HEK293T (cell line): Measurements from ENCODE around the gene EHD4.

Experiments used
- CTCF ChIA-PET: fragments of 350-600 bp; formaldehyde crosslinking; extraction: SDS; loops from one replicate; lab custom pipeline; 2021; ENCODE audit warnings: antibody characterized with exemption, inconsistent platforms; lab: Yijun Ruan, JAX
- POLR2A ChIA-PET: fragments of 350-600 bp; formaldehyde crosslinking; extraction: SDS; loops from one replicate; lab custom pipeline; 2020; ENCODE audit warnings: antibody characterized with exemption, inconsistent platforms; lab: Yijun Ruan, JAX
- DNase-seq: peaks from one replicate; pipeline ENCODE4 v3.0.0; 2012; ENCODE audit warnings: mixed read lengths; ENCODE audit errors: extremely low spot score
- ARNT ChIP-seq: fragments of 450-650 bp; IDR thresholded peaks from 2 replicates; pipeline ENCODE4 v1.6.1; 2017; ENCODE audit warnings: mild to moderate bottlenecking
- BHLHE40 ChIP-seq: fragments of 450-650 bp; IDR thresholded peaks from 2 replicates; pipeline ENCODE4 v1.6.1; 2016; ENCODE audit warnings: mild to moderate bottlenecking, moderate library complexity, borderline replicate concordance
- CTBP1 ChIP-seq: fragments of 450-650 bp; IDR thresholded peaks from 2 replicates; pipeline ENCODE4 v1.6.1; 2016; ENCODE audit warnings: borderline replicate concordance
- ELF4 ChIP-seq: fragments of 450-650 bp; IDR thresholded peaks from 2 replicates; pipeline ENCODE4 v1.6.1; 2017; ENCODE audit warnings: antibody characterized with exemption
- FOXA1 ChIP-seq: fragments of 450-650 bp; IDR thresholded peaks from 2 replicates; pipeline ENCODE4 v1.6.1; 2016; ENCODE audit warnings: mild to moderate bottlenecking
- FOXK2 ChIP-seq: fragments of 450-650 bp; IDR thresholded peaks from 2 replicates; pipeline ENCODE4 v1.6.1; 2016; ENCODE audit warnings: mild to moderate bottlenecking
- FOXM1 ChIP-seq: fragments of 450-650 bp; IDR thresholded peaks from 2 replicates; pipeline ENCODE4 v1.6.1; 2017; ENCODE audit warnings: mild to moderate bottlenecking, borderline replicate concordance
- HDGF ChIP-seq: fragments of 450-650 bp; IDR thresholded peaks from 2 replicates; pipeline ENCODE4 v1.6.1; 2017; ENCODE audit warnings: antibody characterized with exemption, borderline replicate concordance
- L3MBTL2 ChIP-seq: fragments of 450-650 bp; conservative IDR thresholded peaks from 2 replicates; pipeline ENCODE4 v1.6.1; 2016; ENCODE audit warnings: mild to moderate bottlenecking
- LEF1 ChIP-seq: fragments of 450-650 bp; IDR thresholded peaks from 2 replicates; pipeline ENCODE4 v1.6.1; 2017; ENCODE audit warnings: mild to moderate bottlenecking, borderline replicate concordance
- NFRKB ChIP-seq: fragments of 450-650 bp; IDR thresholded peaks from 2 replicates; pipeline ENCODE4 v1.6.1; 2016; ENCODE audit warnings: mild to moderate bottlenecking, moderate library complexity
- PKNOX1 ChIP-seq: fragments of 450-650 bp; IDR thresholded peaks from 2 replicates; pipeline ENCODE4 v1.6.1; 2016
- SP1 ChIP-seq: fragments of 450-650 bp; IDR thresholded peaks from 2 replicates; pipeline ENCODE4 v1.6.1; 2017
- SUZ12 ChIP-seq: fragments of 450-650 bp; IDR thresholded peaks from 2 replicates; pipeline ENCODE4 v1.6.1; 2016; ENCODE audit warnings: mild to moderate bottlenecking
- TARDBP ChIP-seq: fragments of 450-650 bp; IDR thresholded peaks from 2 replicates; pipeline ENCODE4 v1.6.1; 2016
- ZNF384 ChIP-seq: fragments of 450-650 bp; IDR thresholded peaks from 2 replicates; pipeline ENCODE4 v1.6.1; 2016

The EHD4 gene

GRCh38 chr15:41961595-41962202 is 10.7 kb downstream of the EHD4 start:
- ChIA-PET POLR2A (interaction anchor here (1.0 to 1.2 kb wide), 2 partner anchors 9 to 11 kb away, joined by 3 to 7 read pairs; partner anchors contain the start of gene EHD4), CTCF (no interaction called here)
- no peak for DNase-seq
- TF ChIP-seq CTBP1 (no peak), HDGF (no peak), SUZ12 (no peak), ELF4 (no peak), NFRKB (no peak), L3MBTL2 (no peak), PKNOX1 (no peak), FOXM1 (no peak), FOXA1 (no peak), ARNT (no peak), ZNF384 (no peak), SP1 (no peak), FOXK2 (no peak), LEF1 (no peak), BHLHE40 (no peak), TARDBP (no peak)

- CTCF ChIA-PET, result no interaction called here
- POLR2A ChIA-PET, result interaction anchor here (1.2 kb wide), 1 partner anchor 11 kb away, joined by 7 read pairs; the partner anchor contains the start of gene EHD4
- no peak for DNase-seq
- TF ChIP-seq TARDBP (no peak), FOXM1 (no peak), FOXK2 (no peak), NFRKB (no peak), HDGF (no peak), SUZ12 (no peak), LEF1 (no peak), BHLHE40 (no peak), ARNT (no peak), CTBP1 (no peak), L3MBTL2 (no peak), ELF4 (no peak)
These were observed 11.3 kb downstream of the EHD4 start for GRCh38 chr15:41961001-41961518.

DNA sequence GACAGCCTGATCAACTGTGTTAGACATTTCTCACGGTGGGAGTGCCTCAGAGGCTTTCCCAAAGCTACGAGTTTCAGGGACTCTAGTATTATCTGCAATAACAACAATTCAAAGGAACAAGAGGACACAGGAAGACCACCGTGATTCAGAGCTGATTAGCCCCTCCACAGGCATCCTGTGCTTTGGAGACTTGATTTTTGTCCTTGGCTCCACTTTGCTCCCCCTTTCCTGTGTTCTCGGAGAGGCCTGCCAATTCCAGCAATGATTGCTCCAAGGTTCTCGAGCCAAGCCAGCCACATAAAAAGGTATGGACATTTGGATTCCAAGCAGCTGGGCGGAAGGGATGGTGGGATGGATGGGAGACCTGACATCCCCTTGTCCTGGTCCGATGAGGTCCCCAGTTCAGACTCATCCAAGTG is 14.3 kb downstream of the EHD4 start:
- POLR2A ChIA-PET, result interaction anchor here (0.6 kb wide), 1 partner anchor 13 kb away, joined by 3 read pairs; no protein-coding TSS in a partner anchor
- no peak for TF ChIP-seq PKNOX1
- no peak for TF ChIP-seq SUZ12
- TF ChIP-seq SP1, result no peak
- TF ChIP-seq LEF1, result no peak
- DNase-seq, result no peak
- CTCF ChIA-PET, result interaction anchor here (0.7 kb wide), 1 partner anchor 941 kb away, joined by 3 read pairs; no protein-coding TSS in a partner anchor

DNA sequence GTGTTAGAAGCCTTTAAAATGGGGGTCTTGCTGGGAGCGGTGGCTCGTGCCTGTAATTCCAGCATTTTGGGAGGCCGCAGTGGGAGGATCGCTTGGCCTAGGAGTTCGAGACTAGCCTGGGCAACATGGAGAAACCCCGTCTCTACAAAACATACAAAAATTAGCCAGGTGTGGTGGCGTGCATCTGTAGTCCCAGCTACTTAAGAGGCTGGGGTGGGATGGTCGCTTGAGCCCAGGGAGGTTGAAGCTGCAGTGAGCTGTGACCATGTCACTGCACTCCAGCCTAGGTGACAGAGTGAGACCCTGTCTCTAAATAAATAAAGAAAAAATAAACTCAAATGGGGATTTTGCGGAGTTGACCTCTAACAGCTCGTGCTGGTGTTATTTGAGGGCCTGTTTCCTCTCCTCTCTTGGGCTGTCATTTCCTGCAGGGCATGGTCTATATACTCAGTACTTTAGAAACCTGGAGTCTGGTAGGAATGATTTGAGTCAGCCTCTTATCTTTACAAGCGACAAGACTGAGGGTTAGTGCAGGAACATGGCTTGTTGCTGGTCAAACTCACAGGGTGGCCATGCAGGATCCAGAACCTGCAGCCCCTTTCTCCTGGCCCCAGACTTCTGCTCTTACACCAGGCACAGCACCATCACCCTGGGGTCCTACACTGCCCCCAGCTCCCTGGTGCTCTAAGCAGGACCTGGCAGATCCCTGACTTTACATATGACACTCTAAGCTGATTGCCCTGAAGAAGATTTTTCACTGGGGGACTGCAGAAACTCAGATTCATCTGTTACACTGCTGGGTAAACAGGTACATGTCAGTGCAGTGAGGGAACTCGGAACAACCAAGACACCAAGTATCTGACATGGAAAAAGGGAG is 15.1 kb downstream of the EHD4 start:
- POLR2A ChIA-PET, result no interaction called here
- DNase-seq, result no peak
- TF ChIP-seq HDGF (no peak), TARDBP (no peak), ARNT (no peak), PKNOX1 (no peak)
- CTCF ChIA-PET, result interaction anchor here (0.7 to 1.6 kb wide), 4 partner anchors 9 to 688 kb away, joined by 3 to 4 read pairs (median 3); partner anchors contain the start of gene EHD4

DNA sequence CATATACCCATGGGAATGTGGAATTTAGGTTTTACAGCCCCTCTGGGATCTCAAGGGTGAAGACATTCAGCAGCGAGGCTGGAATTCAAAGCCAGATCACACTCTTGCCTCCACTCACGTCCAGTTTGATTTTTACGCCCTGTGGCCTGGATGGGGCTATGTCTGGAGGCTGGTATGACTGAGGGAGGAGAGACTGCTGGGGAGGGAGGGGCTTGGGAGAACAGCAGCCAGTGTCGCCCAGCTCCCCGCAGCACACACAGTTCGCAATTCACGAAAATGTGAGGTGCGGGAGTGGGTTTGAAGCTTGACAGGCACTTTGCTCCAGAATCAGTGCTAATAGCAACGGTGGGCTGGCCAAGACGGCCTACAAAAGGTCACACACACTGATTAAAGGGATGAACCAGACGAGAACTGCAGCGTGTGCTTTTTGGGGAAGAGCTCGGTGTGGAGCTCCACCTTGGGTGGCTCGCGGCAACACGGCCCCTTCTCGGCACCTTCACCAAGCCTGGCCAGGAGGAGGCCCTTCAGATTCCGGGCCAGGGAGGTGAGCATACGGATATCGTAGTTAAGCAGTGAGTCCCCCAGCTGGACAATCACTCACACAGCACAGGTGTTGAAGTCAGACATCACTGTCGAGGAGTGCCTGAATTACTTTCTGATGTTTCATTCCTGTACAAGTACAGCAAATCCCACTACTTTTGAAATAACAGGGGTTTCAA is 16.4 kb downstream of the EHD4 start:
- no peak for DNase-seq
- TF ChIP-seq PKNOX1, result no peak
- TF ChIP-seq TARDBP, result no peak
- TF ChIP-seq ZNF384, result no peak
- TF ChIP-seq SUZ12, result no peak
- no peak for TF ChIP-seq BHLHE40
- TF ChIP-seq FOXM1, result no peak
- TF ChIP-seq ARNT, result no peak
- TF ChIP-seq FOXA1, result no peak
- TF ChIP-seq CTBP1, result no peak
- CTCF ChIA-PET, result interaction anchor here (1.6 kb wide), 1 partner anchor 17 kb away, joined by 4 read pairs; the partner anchor contains the start of gene EHD4
- POLR2A ChIA-PET, result interaction anchor here (1.3 kb wide), 1 partner anchor 16 kb away, joined by 4 read pairs; the partner anchor contains the start of gene EHD4
